ENCODE data around the gene OR2M7.
A peak's percentile ranks its signal among the peaks of the same experiment; 100 is the strongest.

Gene OR2M7

DNA sequence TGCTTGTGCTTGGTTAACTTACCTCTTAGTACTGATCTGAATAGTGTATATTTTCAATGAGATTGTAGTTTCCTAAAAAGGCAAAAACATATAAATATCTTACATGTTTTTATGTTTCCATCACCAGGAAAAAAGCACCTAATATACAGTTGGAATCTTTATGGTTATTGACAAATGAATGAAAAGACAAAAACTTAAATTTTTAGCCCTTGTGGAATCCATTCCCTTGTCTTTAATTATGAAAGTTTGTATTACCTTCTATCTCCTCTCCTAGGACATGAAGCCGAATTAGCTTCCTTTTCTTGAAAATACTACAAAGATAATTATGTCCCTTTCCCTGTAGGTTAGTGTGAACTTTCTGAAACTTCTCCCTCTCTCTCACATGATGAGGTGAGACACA, 21.0 kb downstream of the OR2M7 start, which contains the start of gene OR2T12:
OR2T12 (minus strand) TSS at position 101 of the 400 bp plus-strand sequence. CDS start 7,846 bp downstream, outside the sequence.
- H3K9me3 ChIP-seq (ENCODE audit: insufficient read depth, low read depth, low read length) = peaks cover 74% of the 10 kb centered on the region

DNA sequence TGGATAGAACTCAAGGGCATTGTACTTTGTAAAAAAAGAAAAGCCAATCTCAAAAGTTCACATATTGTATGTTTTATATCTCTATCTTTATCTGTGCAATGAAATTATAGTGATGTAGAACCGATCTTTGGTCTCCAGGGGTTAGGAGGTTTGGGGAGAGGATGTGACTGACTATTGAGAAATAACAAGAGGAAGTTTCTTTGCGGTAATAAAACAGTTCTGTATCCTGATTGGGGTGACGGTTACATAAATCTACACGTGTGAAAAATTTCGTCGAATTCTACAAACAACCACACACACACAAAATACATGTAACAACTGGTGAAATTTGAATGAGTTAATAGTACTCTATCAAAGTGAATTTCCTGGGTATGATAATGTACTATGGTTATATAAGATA, 36.0 kb downstream of the OR2M7 start:
- 69% methylated on average over 2 of the region's 6 CpGs for WGBS
- Histone ChIP-seq H3K36me3 (ENCODE audit: insufficient read depth, low read length) (no peaks in the 10 kb centered on the region), H3K9ac (ENCODE audit: low read depth, low read length) (no peak overlapping the region), H3K4me1 (ENCODE audit: insufficient read depth, low read length) (no peaks in the 10 kb centered on the region), H3K27ac (ENCODE audit: low read depth, low read length) (no peak overlapping the region), H3K27me3 (ENCODE audit: insufficient read depth, low read length) (no peaks in the 10 kb centered on the region), H3K4me3 (ENCODE audit: low read length) (no peak overlapping the region), H3K9me3 (ENCODE audit: insufficient read depth, low read depth, low read length) (peaks cover 88% of the 10 kb centered on the region)

More for the DNA sequence above, 21.0 kb downstream of the OR2M7 start, which contains the start of gene OR2T12:
- Histone ChIP-seq H3K27ac (ENCODE audit: low read depth, low read length) (no peak within 1 kb of the TSS), H3K4me3 (ENCODE audit: low read length) (no peak within 1 kb of the TSS), H3K36me3 (ENCODE audit: insufficient read depth, low read length) (no peaks in the 10 kb centered on the region), H3K27me3 (ENCODE audit: insufficient read depth, low read length) (no peaks in the 10 kb centered on the region), H3K4me1 (ENCODE audit: insufficient read depth, low read length) (no peaks in the 10 kb centered on the region), H3K9ac (ENCODE audit: low read depth, low read length) (no peak within 1 kb of the TSS)
- WGBS = 100% methylated on average over 1 of the region's 1 CpG

GRCh38 chr1:248277876-248278275, 46.5 kb downstream of the OR2M7 start, which contains the start of gene OR2T33:
Gene OR2T33 (minus strand): TSS chr1:248277976. CDS start chr1:248273814, 4,162 bp downstream.
- H3K27me3 ChIP-seq (ENCODE audit: insufficient read depth, low read length) = no peaks in the 10 kb centered on the region
- H3K4me3 ChIP-seq (ENCODE audit: low read length) = peak within 1 kb of the TSS; percentile 4; the same call in 1 of the 2 replicates
- H3K9me3 ChIP-seq (ENCODE audit: insufficient read depth, low read depth, low read length) = peaks cover 90% of the 10 kb centered on the region
- H3K9ac ChIP-seq (ENCODE audit: low read depth, low read length) = no peak within 1 kb of the TSS
- no peak within 1 kb of the TSS for H3K27ac ChIP-seq (ENCODE audit: low read depth, low read length)
- no peaks in the 10 kb centered on the region for H3K4me1 ChIP-seq (ENCODE audit: insufficient read depth, low read length)
- H3K36me3 ChIP-seq (ENCODE audit: insufficient read depth, low read length) = no peaks in the 10 kb centered on the region
- 41% methylated on average over 1 of the region's 1 CpG for WGBS

All from HUES64 (cell line).